OCI-LY3 (cell line): ENCODE data around the gene BCOR.

ENCODE experiments used
- EZH2phosphoT487 ChIP-seq: fragments of 200-600 bp; shearing (Covaris generic); IDR thresholded peaks from 2 replicates; pipeline ENCODE4 v1.6.1; 2018; ENCODE audit warnings: antibody characterized with exemption, mixed run types, low read depth
- TF ChIP-seq, protein P1 (sequence below): fragments of 200-600, 300-600 bp; sonication (generic); IDR thresholded peaks from 2 replicates; pipeline ENCODE4 v1.5.1; 2014; ENCODE audit warnings: antibody characterized with exemption, low read length, low read depth

- TF ChIP-seq, protein P1, sequence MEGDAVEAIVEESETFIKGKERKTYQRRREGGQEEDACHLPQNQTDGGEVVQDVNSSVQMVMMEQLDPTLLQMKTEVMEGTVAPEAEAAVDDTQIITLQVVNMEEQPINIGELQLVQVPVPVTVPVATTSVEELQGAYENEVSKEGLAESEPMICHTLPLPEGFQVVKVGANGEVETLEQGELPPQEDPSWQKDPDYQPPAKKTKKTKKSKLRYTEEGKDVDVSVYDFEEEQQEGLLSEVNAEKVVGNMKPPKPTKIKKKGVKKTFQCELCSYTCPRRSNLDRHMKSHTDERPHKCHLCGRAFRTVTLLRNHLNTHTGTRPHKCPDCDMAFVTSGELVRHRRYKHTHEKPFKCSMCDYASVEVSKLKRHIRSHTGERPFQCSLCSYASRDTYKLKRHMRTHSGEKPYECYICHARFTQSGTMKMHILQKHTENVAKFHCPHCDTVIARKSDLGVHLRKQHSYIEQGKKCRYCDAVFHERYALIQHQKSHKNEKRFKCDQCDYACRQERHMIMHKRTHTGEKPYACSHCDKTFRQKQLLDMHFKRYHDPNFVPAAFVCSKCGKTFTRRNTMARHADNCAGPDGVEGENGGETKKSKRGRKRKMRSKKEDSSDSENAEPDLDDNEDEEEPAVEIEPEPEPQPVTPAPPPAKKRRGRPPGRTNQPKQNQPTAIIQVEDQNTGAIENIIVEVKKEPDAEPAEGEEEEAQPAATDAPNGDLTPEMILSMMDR: no peak
- no peak for TF ChIP-seq EZH2phosphoT487
Observed at GRCh38 chrX:40006106-40007017, 91.4 kb downstream of the BCOR start.
